GM21717 (cell line): ENCODE data around the gene NALCN.

Experiments
- ATAC-seq: cut with Tn5 transposase; IDR thresholded peaks from one replicate; pipeline ENCODE4 v1.9.1; 2021; ENCODE audit warnings: mild to moderate bottlenecking, moderate library complexity; ENCODE audit not compliant: unreplicated experiment

The NALCN gene

GRCh38 chr13:101053301-101054093, 362.8 kb downstream of the NALCN start:
- no peak for ATAC-seq

- no peak for ATAC-seq
Measured at GRCh38 chr13:101049166-101049850, 367.0 kb downstream of the NALCN start.

GRCh38 chr13:101036546-101036945, 379.8 kb downstream of the NALCN start:
- no peak for ATAC-seq

GRCh38 chr13:101035119-101035620, 381.1 kb downstream of the NALCN start:
- no peak for ATAC-seq

GRCh38 chr13:101026736-101027398, 389.4 kb downstream of the NALCN start:
- ATAC-seq = no peak

GRCh38 chr13:101026328-101026727, 390.0 kb downstream of the NALCN start:
- ATAC-seq = no peak

GRCh38 chr13:101025925-101026324, 390.4 kb downstream of the NALCN start:
- ATAC-seq = no peak

GRCh38 chr13:101025519-101025918, 390.8 kb downstream of the NALCN start:
- no peak for ATAC-seq

GRCh38 chr13:101019126-101019525, 397.2 kb downstream of the NALCN start:
- no peak for ATAC-seq

- ATAC-seq = no peak
Measured at GRCh38 chr13:101018720-101019119, 397.6 kb downstream of the NALCN start.

GRCh38 chr13:101017123-101017872, 399.0 kb downstream of the NALCN start:
- no peak for ATAC-seq

GRCh38 chr13:101016475-101016874, 399.8 kb downstream of the NALCN start:
- ATAC-seq = no peak

GRCh38 chr13:101013245-101013644, 403.1 kb downstream of the NALCN start:
- no peak for ATAC-seq

- no peak for ATAC-seq
Measured at GRCh38 chr13:101010100-101010499, 406.2 kb downstream of the NALCN start.

- no peak for ATAC-seq
Measured at GRCh38 chr13:101007245-101007644, 409.1 kb downstream of the NALCN start.
